Measurements from ENCODE around the gene TMEM255B.
"Not testable (repeated sequence)": the region's sequence is repeated elsewhere in the genome, so short reads cannot be mapped to it uniquely, and the experiment has no call there.

Gene TMEM255B

GRCh38 chr13:113735194-113735593 is 23.8 kb upstream of the TMEM255B start:
- no peak for DNase-seq

DNA sequence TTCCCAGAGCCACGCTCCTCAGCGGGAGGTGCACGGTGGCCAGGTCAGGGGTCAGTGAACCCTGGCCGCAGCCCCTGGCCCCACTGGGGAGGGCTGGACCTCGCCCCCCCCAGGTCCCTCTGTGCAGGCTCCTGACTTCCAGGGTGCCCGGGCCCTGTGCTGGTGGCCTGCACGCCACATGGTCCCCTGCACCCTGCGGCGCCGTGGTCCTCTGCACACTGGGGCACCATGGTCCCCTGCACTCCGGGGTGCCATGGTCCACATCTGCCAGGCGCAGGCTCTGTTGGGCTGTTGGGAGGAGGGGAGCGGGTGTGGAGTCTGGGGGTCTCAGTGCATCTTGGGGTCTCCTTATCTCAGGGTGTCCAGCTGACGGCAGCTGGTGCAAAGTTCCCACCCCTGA is 23.3 kb upstream of the TMEM255B start:
- no peak for DNase-seq

DNA sequence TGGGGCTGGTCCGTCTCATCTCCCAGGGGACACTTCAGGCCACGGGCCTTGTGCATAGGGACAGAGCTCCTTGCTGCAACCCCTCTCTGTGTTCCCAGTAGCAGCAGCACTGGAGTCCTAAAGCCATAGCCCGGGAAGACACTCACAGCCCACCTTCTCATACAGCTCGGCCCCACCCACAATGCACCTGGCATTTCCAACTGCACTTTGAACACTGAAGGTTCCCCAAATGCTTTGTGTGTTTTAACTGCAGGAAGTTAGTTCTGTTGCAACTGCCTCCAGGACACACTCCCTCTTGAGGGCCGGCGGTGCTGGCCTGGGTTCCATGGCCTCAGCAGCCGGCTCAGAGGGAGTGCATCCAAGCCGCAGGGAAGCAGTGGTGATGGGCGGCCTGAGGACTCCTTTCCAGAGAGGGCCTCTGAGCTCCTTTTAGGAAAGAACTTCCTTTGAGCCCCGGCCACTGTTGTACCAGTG is 22.7 kb upstream of the TMEM255B start:
- DNase-seq = no peak

DNA sequence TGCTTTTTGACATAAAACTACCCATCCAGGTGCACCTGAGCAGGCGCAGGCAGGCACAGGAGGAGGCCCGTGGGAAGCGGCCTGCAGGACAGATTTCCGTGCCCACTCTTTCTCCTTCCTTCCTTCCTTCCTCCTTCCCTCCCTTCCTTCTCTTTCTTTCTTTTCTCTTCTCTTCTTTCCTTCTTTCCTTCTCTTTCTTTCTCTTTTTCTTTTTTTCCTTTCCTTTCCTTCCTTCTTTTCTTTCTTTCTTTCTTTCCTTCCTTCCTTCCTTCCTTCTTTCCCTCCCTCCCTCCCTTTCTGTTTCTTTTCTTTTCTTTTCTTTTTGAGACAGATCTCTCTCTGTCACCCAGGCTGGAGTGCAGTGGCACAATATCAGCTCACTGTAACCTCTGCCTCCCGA is 21.2 kb upstream of the TMEM255B start:
- no peak for DNase-seq

DNA sequence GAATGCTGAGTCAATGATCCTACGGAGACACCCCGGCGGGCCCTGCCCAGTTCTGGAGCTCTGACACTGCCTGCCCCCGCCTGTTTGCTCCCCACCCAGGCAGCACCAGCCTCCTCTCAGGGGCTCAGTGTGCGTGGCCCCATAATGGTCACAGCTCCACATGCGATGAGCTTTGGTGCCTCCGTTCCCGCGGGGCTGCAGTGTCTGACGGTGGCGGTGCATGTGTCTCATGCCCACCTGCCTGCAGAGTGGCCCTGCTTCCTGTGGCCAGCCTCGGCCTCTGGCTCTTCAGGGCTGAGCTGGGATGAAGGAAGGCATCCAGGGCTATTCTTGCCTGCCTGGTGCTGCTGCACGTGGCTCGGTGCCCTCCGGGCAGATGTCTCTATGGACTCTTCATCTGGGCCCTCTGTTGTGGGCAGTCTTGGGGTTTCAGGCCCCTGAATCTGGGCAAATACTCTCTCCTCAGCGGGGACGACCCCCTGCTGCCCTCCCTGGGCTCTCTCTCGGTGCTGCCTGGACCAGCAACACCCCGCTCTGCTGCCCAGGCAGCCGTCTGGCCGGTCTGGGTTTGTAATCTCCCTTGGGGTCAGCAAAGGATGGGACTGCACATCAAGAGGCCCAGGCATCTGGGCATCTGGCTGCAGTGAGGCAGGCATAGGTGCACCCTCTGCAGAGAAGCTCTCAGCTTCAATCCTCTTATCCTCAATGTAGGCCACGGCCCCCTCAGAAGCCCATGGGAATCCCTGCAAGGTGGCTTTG is 19.3 kb upstream of the TMEM255B start:
- no peak for DNase-seq

DNA sequence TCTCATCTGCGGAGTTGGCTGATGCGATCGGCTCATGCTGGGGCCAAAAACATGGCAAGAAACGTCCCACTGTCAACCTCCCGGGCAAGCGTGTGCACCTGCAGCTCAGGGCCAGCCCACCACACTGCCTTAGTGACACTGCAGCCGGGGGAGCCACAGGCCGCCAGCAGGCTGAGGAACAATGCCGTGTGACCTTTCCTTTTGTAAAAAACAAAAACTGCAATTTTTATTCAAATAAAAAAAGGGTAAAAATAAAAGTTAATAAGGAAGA is 18.8 kb upstream of the TMEM255B start:
- DNase-seq = no peak

DNA sequence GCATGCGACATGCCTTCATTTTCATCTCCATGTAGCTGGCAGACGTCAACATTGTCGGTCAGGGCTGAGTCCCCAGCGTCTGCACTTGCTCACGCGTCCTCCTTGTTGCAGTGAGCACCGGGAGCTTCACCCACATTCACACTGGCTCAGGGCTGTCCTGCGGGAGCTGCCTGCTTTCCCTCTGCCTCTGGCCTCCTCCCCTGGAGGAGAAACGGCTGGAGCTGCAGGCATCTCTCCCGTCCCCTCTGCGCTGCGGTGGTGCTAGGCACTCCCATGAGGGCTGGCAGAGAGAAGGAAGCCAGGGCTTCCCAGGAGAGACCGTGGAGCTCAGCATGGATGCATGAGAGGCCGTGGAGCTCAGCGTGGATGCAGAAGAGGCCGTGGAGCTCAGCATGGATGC is 18.4 kb upstream of the TMEM255B start:
- DNase-seq = no peak

GRCh38 chr13:113741191-113741668 is 17.8 kb upstream of the TMEM255B start:
- peak in 1 of 2 donors; percentile 20 for DNase-seq

GRCh38 chr13:113742000-113742441 is 17.0 kb upstream of the TMEM255B start:
- peak in 1 of 2 donors; percentile 25 for DNase-seq

- DNase-seq = no peak
These were observed 16.4 kb upstream of the TMEM255B start for GRCh38 chr13:113742445-113743120.

DNA sequence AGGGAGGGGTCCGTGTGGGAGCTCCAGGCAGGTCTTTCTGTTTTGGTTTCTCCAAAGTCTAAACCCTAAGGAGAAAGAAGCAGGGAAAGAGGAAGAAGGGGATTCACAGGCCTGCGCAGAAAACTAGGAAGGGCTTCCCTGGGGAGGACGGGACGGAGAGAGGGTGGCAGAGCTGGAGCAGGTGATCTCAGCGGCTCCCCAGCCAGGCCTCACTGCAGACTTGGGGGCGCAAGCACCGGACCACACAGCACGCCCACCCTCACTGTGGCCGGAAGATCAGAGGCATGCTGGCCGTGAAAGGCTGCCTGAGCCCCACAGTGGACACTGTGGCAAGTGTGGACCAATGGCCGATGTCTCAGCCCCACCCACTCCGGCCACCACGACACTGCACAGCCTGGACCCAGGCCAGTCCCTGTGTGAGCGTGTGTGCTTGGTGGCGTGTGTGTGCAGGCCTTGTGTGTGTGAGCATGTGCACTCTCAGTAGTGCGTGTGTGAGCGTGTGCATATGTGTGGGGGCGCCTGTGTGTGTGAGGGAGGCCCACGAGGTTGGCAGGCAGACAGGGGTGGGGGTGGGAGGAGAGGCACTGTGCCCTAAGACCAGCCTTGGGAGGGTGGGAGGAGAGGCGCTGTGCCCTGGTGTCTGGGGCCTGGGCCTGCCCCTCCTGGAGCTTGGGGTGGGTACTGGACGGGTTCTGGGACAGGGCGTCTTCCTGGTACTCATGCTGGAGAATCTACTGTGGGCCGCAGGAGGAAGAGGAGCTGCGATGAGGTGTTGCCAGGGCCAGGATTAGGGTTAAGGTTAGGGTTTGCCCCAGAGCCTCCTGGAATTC is 15.4 kb upstream of the TMEM255B start:
- DNase-seq = no peak

DNA sequence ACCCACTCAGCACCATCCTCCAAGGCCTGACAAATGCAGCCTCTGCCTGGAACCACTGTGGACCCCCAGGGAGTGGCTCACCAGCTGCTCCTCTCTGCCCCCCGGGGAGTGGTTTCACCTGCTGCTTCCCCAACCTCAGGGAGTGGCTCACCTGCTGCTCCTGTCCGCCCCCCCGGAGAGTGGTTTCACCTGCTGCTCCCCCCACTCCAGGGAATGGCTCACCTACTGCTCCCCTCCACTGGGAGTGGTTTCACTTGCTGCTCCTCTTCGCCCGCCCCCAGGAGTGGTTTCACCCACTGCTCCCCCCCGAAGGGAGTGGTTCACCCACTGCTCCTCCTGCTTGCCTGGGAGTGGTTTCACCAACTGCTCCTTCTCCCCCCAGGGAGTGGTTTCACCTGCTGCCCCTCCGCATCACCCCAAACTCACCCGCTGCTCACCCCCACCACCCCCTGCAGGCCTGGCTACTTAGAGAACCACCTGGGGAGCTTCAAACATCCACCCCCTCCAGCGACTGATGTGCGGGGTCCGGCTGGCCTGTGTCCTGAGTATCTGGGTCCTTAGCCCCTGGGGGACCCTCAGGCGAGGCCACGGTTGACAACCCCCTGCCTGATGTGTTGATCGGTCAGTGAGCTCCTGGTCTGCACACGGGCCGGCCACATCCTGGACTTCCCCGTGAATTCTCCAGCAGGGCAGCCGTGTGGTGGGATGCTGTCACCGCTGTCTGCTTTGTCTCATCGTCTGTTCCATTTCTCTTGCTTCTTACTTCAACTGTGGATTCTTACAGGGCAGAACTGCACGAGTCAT is 14.6 kb upstream of the TMEM255B start:
- DNase-seq = no peak

- no peak for DNase-seq
These were observed 14.0 kb upstream of the TMEM255B start for GRCh38 chr13:113745059-113745458.

GRCh38 chr13:113745500-113746142 is 13.4 kb upstream of the TMEM255B start:
- not testable (repeated sequence) for DNase-seq

DNA sequence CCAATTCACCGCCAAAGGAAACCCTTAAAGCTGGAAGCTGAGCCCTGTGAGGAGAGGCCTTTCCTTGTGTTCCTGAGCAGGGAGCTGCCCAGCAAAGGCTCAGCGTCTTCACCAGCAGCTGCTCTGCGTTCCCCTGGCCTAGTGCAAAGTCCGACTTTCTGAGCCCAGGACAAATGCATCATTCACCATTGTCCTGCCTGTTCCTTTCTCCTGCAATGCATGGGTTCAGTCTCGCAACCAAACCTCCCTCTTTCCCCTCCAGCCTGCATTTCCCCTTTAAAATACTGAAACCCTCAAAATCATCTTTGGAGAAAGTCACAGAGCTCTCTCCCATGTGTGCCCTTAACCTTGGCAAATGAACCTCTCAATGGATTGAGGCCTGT is 12.9 kb upstream of the TMEM255B start:
- no peak for DNase-seq

DNA sequence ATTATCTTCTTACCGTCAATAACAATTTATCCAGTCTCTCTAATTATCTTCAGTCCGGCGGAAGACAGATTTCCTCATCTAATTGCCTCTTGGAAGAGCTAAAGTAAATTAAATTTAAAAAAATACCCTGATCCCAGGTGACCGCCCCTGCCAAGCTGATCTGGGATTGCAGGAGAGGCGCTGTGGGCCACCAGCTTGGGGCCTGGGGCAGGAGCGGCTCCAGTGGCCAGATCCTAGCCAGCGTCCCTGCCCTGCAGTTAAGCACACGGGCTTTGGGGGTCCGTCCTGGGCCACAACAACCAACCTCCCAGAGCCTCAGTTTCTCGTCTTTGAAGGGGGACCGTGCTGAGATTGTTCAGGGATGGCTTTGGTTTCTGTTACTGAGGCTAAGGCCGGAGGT is 12.4 kb upstream of the TMEM255B start:
- no peak for DNase-seq

DNA sequence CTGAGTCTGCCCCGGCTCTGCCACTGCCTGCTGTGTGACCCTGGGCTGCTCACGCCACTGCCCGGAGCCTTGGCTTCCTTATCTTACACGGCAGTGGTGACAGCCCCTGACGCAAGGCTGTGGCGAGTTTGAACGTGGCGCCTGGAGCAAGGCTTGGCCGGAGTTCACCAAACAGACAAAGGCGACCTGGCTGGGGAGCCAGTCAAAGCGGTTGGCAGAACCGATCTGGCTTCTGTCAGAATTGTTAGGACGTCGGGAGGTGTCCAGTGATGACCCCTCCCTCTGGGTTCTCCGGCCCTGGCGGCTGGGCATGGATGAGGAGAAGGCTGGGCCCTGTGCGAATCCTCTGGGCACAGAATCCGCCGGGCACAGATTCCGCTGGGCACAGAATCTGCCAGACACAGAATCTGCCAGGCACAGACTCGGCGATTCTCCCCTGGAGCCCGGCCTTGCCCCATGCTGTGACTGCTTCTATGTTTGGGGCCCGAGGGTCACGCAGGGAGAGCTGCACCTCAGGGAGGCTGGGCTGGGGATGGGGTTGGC is 11.7 kb upstream of the TMEM255B start:
- DNase-seq = no peak

- no peak for DNase-seq
These were observed 10.7 kb upstream of the TMEM255B start for GRCh38 chr13:113748101-113748861.

DNA sequence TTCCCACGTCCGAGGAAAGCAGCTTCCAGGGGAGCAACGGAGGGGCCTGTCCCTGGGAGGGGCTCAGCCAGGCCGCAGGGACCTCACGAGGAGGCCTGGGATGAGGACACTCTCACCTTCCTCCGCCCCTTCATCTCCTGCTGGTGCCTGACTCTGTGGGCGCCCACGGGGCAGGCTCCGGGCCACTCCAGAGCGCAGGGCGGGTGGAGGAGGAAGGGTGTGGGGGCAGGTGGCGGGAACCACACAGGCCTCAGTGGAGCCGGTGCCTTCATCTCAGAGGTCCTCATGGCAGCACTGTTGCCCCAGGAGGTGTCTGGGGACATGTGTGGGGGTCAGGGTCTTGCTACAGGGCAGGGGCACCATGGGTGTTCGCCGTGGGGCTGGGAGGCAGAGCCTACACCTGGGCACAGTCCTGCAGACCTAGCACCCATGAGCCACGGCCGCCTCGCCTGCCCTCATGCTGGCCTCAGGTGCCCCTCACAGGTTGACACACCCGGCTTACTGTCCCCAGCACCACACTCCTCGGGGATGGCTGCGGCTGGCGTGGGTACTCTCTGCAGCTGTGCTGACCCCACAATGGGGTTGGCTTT is 10.1 kb upstream of the TMEM255B start:
- DNase-seq = no peak

DNA sequence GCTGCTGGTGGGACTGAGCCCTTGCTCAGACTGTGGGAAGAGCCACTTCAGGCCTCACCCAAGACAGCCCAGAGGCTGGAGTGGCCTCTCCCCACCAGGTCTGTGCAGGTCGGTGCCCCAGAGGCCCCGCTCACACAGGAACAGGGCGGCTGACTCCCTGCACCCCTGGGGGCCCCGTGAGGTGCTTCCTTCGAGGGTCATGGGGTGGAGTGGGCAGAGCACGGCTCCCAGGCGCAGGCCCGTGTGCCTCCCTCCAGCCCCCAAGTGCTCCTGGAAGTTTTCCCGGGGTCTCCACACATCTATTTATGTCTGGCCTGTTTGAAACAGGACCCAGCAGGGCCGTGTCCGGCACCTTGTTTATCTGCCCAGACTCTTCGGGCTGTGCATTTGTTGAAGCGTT is 9.5 kb upstream of the TMEM255B start:
- no peak for DNase-seq

GRCh38 chr13:113749967-113750366 is 9.1 kb upstream of the TMEM255B start:
- no peak for DNase-seq

Data from stimulated activated CD4-positive, alpha-beta T cell treated with anti-CD3 and anti-CD28 coated beads, Interleukin-2, amount 100 ng/mL, for 24 hours (primary cell).